ENCODE measurements around the gene ZFYVE9.

Gene ZFYVE9

DNA sequence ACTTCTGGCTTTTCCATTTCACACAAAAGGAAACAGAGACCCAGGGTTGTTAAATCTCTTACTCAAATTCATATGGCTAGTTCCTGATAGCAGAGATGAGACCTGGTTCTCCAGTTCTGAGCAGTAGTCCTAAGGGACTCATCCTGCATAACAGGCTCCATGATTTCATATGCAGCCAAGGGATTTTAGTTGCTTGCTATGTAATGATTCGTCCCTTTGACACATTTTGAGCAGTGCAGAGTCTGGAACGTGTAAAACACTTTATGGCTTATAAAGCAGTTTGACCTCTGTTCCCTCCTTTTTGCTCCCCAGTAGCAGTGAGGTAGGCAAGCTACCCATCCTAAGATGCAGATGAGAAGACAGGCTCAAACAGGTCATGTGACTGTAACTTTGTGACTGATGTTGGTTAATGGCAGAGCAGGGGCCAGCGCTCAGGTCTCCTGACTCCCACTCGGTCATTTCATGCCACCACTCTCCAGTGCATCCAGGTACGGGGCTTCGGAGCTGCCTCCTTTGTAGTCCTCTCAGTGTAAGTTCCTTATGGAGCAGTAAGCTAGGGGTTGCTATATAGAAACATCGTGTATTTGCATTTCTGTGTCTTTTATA is 199.9 kb downstream of the ZFYVE9 start:
- Mint-ChIP-seq H3K4me3 (no peak overlapping the region), H3K36me3 (ENCODE audit: low read depth) (peaks cover 33% of the 10 kb centered on the region), H3K9me3 (no peaks in the 10 kb centered on the region), H3K27ac (no peak overlapping the region), H3K27me3 (ENCODE audit: low read depth) (no peaks in the 10 kb centered on the region), H3K4me1 (no peaks in the 10 kb centered on the region)
- TF ChIP-seq, protein P1, sequence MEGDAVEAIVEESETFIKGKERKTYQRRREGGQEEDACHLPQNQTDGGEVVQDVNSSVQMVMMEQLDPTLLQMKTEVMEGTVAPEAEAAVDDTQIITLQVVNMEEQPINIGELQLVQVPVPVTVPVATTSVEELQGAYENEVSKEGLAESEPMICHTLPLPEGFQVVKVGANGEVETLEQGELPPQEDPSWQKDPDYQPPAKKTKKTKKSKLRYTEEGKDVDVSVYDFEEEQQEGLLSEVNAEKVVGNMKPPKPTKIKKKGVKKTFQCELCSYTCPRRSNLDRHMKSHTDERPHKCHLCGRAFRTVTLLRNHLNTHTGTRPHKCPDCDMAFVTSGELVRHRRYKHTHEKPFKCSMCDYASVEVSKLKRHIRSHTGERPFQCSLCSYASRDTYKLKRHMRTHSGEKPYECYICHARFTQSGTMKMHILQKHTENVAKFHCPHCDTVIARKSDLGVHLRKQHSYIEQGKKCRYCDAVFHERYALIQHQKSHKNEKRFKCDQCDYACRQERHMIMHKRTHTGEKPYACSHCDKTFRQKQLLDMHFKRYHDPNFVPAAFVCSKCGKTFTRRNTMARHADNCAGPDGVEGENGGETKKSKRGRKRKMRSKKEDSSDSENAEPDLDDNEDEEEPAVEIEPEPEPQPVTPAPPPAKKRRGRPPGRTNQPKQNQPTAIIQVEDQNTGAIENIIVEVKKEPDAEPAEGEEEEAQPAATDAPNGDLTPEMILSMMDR (IDR thresholded peaks at IDR 0.05; ENCODE audit: unreplicated experiment in 3 of 3), result no peak

DNA sequence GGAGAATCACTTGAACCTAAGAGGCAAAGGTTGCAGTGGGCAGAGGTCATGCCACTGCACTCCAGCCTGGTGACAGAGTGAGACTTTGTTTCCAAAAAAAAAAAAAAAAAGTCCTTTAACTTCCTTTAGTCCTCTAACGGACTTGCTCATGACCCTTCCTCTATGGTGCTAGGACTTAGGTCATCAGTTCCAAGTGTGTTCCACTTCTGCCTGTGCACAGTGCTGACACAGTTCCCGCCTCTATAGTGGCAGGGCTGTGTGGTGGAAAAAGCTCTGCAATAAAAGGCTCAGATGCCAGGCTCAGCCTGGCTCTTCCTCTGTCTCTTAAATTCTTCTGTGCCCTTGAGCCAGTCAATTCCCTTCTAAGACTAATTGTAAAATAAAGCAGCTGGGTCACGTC is 202.1 kb downstream of the ZFYVE9 start:
- H3K36me3 Mint-ChIP-seq (ENCODE audit: low read depth), result peaks cover 46% of the 10 kb centered on the region
- H3K27ac Mint-ChIP-seq, result no peak overlapping the region
- H3K9me3 Mint-ChIP-seq, result no peaks in the 10 kb centered on the region
- H3K4me3 Mint-ChIP-seq, result no peak overlapping the region
- TF ChIP-seq, protein P1 (IDR thresholded peaks at IDR 0.05; ENCODE audit: unreplicated experiment in 3 of 3), result no peak
- no peaks in the 10 kb centered on the region for H3K27me3 Mint-ChIP-seq (ENCODE audit: low read depth)
- H3K4me1 Mint-ChIP-seq, result no peaks in the 10 kb centered on the region

GRCh38 chr1:52345252-52345651 is 203.4 kb downstream of the ZFYVE9 start:
- Mint-ChIP-seq H3K4me3 (no peak overlapping the region), H3K27ac (no peak overlapping the region), H3K4me1 (no peaks in the 10 kb centered on the region), H3K27me3 (ENCODE audit: low read depth) (no peaks in the 10 kb centered on the region), H3K9me3 (no peaks in the 10 kb centered on the region), H3K36me3 (ENCODE audit: low read depth) (peaks cover 41% of the 10 kb centered on the region)
- TF ChIP-seq, protein P1 (IDR thresholded peaks at IDR 0.05; ENCODE audit: unreplicated experiment in 3 of 3), result no peak

- Mint-ChIP-seq H3K9me3 (no peaks in the 10 kb centered on the region), H3K27ac (no peak overlapping the region), H3K27me3 (ENCODE audit: low read depth) (no peaks in the 10 kb centered on the region), H3K36me3 (ENCODE audit: low read depth) (peaks cover 40% of the 10 kb centered on the region), H3K4me1 (no peaks in the 10 kb centered on the region), H3K4me3 (no peak overlapping the region)
- TF ChIP-seq, protein P1 (IDR thresholded peaks at IDR 0.05; ENCODE audit: unreplicated experiment in 3 of 3), result no peak
Measured at GRCh38 chr1:52346653-52347052, 204.8 kb downstream of the ZFYVE9 start.

GRCh38 chr1:52348704-52349300 is 206.9 kb downstream of the ZFYVE9 start:
- Mint-ChIP-seq H3K27me3 (ENCODE audit: low read depth) (no peaks in the 10 kb centered on the region), H3K4me3 (no peak overlapping the region), H3K4me1 (no peaks in the 10 kb centered on the region), H3K36me3 (ENCODE audit: low read depth) (peaks cover 49% of the 10 kb centered on the region), H3K27ac (no peak overlapping the region), H3K9me3 (no peaks in the 10 kb centered on the region)
- TF ChIP-seq, protein P1 (IDR thresholded peaks at IDR 0.05; ENCODE audit: unreplicated experiment in 3 of 3), result peak in 1 of 3 experiments; percentile 15

DNA sequence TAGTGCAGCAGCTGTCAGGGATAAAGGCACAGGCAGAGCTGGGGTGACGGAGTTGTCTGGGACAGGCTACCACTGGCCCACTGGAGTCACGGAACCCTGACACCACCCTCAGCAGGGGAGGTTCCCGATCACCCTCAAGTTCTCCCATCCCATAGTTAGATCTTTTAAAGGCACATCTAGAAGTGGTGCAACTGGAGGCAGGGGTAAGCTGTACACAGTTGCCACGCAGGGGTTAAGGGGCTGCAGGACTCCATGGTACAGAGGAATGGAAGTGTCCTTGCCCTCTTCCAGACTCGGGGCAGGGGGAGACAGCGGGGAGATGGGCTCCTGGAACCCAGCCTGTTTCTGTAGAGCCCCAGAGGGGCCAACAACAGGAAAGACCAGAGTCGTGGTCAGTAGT is 210.8 kb downstream of the ZFYVE9 start:
- TF ChIP-seq, protein P1 (IDR thresholded peaks at IDR 0.05; ENCODE audit: unreplicated experiment in 3 of 3), result no peak
- Mint-ChIP-seq H3K4me1 (no peaks in the 10 kb centered on the region), H3K9me3 (no peaks in the 10 kb centered on the region), H3K27me3 (ENCODE audit: low read depth) (no peaks in the 10 kb centered on the region), H3K4me3 (no peak overlapping the region), H3K36me3 (ENCODE audit: low read depth) (peaks cover 49% of the 10 kb centered on the region), H3K27ac (peak overlapping the region in 1 of 3 experiments; percentile 50)
